Globus pallidus (tissue), 1 donor: Measurements from ENCODE around the gene MLST8.
A peak's percentile ranks its signal among the peaks of the same experiment; 100 is the strongest.
"Not testable (repeated sequence)": the region's sequence is repeated elsewhere in the genome, so short reads cannot be mapped to it uniquely, and the experiment has no call there.

Experiments
- DNase-seq: peaks from one replicate; pipeline ENCODE4 v3.0.0-alpha.2; 2015; ENCODE audit warnings: low spot score

MLST8 gene

GRCh38 chr16:2190659-2191445 is 14.4 kb upstream of the MLST8 start:
- DNase-seq, result peak; percentile 41

DNA sequence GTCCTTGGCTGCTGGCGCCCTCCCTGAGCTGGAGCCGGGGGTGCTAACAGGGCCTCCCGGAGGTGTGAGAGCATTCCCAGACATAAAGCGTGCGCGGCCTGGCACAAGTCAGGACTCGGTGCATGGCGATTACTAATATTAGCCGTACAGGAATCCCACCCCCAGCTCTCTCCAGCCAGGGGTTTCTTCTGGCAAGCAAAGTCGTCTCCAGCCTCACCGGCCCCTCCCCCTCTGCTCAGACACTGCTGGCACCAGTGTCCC is 13.9 kb upstream of the MLST8 start:
- no peak for DNase-seq

DNA sequence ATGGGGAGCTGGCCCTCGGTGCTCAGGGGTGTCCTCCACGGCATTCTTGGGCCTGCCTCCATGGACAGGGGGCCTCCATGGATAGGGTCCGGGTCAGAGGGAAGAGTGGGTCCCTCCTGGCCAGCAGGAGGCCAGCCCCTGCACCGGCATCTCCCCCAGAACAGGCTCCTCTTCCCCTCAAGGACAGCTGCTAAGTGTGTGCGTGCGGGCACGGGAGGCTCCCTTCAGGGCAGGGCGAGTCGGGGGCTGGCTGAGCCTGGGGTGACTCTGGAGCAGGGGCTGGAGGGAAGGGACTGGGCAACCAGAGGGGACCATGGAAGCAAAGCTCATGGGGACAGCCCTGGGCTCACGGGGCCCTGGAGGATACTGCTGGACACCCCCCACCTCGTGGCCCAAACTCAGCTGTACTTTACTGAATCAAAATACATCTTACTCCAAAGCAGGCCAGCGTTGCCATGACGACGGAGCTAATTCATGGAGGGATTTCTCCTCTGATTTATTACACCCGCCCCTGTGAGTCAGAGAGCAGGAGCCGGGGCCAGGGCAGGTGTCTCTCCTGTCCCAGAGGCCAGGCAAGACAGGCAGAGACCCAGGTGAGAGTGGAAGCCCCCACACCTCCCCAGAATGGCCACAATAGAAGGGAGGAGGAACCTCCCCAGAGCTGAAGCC is 11.0 kb upstream of the MLST8 start:
- DNase-seq, result no peak

- DNase-seq, result no peak
These were observed 10.4 kb upstream of the MLST8 start for GRCh38 chr16:2194852-2195321.

DNA sequence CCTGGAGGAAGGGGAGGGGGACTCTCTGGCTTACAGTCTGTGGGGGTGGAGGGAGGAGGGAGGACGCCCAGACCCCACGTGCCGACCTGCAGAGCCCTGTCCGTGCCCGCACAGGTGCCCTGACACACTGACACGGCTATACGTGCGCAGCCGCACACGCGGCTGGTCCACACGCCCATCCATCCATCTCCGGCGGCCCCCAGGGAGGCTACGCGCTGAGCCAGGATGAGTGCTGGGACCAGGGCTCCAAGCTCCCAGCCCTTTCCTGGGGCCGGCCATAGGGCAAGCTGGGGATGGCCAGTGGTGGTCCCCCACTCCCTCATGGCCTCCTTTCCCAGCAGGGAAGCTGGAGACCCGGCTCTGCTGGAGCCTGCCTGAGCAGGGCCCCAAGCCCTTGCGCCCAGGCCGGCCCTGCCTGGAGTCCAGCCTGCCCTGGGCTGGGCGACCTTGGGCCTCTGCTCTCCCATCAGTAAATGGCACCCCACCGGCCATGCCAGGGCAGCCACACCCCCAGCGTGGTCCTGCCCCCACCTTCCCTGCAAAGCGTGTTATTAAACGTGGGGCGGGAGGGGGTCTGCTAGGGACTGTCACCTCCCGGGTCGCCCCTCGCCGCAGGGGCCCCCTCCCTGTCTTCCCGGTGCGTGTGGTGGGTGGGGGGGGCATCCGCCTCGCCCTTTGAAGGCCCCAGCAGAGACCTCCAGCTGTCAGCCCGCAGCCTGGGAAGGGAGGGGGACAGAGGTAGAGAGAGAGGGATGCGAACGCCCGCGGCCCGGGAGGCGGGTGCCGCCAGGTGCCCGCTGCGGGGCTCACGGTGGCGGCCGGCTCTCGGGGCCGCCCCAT is 9.7 kb upstream of the MLST8 start:
- DNase-seq, result no peak

DNA sequence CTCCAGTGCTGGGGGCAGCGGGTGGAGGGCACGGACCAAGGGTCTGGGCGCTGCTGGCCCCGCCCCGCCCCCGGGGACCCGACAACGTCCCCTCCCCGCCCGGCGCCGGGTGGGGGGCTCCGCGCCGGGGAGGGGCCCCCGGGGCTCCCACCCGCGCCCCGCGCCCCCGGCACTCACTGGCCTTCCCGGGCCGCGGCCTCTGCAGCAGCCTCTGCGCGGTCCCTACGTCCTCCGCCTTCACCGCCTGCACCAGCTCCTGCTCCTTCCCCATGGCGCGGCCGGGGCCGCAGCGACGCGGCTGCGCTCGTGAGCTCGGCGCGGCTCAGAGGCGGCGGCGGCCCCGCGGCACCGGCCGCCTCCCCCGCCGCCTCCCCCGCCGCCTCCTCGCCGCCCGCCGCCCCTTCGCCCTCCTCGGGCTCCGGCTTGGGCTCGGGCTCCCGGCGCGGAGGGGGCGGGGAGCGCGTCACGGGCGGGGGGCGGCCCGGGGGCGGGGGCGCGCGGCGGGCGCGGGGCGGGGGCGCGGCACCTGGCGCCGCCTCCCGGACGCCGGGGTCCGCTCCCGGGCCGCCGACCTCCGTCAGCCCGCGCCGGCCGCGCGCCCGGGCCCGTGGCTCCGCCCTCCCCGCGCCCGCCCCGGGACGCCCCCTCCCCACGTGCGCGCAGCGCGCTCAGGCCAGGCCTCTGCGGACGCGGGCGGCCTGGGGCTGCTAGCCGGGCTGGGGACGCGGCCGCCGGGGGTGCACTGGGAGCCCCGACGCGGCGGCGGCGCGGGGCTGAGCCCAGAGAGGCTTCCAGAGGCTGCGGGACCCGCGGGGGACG is 8.9 kb upstream of the MLST8 start, which contains the start of gene CASKIN1:
TSS of gene CASKIN1 (minus strand) at position 444 of the 819 bp plus-strand sequence. CDS start at position 271, 173 bp downstream.
- DNase-seq, result no peak

GRCh38 chr16:2196981-2197511 is 8.2 kb upstream of the MLST8 start:
- DNase-seq, result no peak

DNA sequence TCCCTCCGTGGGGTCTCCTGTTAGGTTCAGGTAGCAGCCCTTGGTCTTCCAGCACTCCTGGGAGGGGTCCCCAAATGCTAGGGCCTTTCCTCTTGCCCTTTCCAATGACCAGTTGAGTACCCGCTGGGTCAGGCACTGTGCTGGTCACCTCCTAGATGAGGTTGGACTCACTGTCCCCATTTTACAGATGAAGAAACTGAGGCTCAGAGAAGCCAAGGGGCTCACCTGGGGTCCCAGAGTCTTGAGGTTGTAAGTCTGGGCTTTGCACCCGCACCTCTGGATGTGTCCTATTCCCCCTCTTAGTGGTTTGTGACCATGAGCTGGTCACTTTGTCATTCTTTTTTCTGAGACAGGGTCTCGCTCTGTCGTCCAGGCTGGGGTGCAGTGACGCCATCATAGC is 7.5 kb upstream of the MLST8 start:
- DNase-seq, result no peak

GRCh38 chr16:2198283-2198682 is 7.0 kb upstream of the MLST8 start:
- DNase-seq, result no peak

DNA sequence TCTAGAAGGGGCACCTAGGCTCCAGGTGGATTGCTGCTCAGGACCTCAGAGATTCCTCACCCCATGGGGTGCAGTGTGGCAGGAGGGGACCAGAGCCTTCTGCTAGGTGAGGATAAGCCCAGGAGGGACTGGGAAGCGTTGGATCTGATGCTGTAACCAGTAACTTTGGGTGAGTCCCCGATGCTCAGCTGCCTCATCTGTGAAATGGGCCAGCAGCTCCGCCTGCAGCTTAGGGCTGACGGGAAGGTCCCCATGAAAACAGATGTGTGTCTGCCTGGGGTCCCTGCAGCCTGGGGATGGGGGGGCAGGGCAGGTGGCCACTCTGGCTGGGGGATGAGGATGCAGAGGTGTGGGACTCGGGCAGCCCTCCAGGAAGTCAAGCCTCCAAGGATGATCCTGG is 6.2 kb upstream of the MLST8 start:
- no peak for DNase-seq

DNA sequence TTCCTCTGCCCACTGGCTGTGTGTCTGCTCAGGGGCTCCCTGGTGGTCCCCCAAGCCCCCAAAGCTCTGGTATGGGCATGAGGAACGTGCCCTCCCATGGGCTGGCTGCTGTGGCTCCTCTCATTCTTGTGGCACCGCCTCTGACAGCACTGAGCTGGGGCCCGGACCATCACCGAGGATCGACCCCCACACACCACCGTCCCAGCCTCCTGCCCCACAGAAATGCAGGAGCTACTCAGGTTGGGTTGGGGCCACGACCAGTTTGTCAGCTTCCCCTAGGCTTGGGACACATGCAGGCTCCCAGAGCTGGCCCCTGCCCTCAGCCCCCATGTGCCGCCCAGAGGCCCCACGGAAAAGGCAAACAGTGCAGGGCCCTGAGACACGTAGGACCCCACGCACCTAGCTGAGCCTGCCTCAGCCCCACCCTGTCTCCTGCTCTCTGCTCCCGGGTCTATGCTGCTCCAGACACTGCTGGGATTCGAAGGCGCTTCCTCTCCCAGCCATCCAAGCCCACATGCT is 5.6 kb upstream of the MLST8 start:
- DNase-seq, result no peak

GRCh38 chr16:2200313-2200712 is 4.9 kb upstream of the MLST8 start:
- DNase-seq, result no peak

- DNase-seq, result not testable (repeated sequence)
These were observed 2.0 kb upstream of the MLST8 start for GRCh38 chr16:2203119-2203688.

DNA sequence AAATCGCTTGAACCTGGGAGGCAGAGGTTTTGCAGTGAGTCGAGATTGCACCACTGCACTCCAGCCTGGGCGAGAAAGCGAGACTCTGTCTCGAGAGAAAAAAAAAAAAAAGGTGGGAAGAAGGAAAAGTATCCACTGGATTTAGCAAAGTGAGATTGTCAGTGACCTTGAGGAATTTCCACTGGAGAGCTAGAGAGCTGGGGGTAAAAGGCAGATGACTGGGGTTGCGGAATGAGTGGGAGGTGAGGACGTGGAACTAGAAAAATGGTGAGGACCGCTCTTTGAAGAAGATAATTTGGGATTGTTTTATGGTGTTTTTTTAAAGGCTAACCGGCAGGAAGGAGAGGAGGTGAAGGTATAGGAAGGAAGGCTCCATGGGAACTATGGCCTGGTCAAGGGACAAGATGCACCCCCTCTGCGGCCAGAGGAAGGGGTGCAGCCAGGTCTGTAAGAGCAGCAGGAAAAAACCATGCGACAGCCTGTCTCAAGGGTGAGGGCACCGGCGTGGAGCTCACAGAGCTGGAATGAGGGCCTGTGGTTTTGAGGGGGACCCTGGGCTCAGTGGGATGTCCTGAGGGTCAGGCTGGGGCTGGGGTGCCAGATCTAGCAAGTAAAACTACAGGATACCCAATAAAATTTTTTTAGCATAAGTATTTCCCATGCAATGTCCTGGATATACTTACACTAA is 694 bp upstream of the MLST8 start:
- DNase-seq, result no peak

DNA sequence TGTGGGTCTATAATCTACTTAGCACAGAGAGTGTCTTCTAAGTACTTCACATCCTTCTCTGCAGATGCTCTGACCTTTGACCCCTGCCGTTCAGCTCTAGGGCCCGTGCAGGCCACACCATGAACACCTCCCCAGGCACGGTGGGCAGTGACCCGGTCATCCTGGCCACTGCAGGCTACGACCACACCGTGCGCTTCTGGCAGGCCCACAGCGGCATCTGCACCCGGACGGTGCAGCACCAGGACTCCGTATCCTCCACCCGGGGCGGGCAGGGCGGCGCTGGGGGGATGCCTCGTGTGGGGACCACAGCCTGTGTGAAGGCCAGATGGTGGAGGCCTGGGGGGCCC is 686 bp downstream of the MLST8 start:
- no peak for DNase-seq

DNA sequence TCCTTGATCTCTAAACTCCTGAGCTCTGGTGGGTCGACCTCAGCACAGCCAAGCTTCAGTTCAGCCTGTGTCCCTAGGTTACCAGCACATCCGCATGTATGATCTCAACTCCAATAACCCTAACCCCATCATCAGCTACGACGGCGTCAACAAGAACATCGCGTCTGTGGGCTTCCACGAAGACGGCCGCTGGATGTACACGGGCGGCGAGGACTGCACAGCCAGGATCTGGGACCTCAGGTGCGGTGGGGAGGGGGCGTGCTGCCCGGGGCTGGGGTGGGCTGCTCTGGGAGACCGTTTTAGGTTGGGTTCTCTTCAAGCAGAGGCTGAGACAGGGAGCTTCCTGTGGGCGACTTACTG is 1.1 kb downstream of the MLST8 start:
- no peak for DNase-seq

GRCh38 chr16:2206780-2207433 is 1.7 kb downstream of the MLST8 start:
- DNase-seq, result no peak

DNA sequence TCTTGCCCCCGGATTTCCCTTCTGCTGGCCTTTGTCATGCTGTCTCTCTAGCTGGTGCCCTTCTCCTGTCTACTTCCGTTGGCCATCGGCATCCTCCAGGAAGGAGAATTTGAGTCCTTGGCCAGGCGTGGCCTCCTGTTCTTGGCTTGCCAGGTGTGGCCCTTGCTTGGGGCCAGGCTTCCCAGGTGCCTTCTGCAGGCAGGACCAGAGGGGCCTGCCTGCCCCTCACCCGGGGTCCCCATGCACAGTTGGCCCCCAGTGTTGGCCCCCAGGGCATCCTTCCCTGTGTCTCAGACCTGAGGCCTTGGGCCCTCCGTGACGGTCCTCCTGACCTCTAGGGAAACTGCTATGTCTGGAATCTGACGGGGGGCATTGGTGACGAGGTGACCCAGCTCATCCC is 2.6 kb downstream of the MLST8 start:
- DNase-seq, result no peak

- DNase-seq, result no peak
These were observed 3.1 kb downstream of the MLST8 start for GRCh38 chr16:2208308-2208707.

DNA sequence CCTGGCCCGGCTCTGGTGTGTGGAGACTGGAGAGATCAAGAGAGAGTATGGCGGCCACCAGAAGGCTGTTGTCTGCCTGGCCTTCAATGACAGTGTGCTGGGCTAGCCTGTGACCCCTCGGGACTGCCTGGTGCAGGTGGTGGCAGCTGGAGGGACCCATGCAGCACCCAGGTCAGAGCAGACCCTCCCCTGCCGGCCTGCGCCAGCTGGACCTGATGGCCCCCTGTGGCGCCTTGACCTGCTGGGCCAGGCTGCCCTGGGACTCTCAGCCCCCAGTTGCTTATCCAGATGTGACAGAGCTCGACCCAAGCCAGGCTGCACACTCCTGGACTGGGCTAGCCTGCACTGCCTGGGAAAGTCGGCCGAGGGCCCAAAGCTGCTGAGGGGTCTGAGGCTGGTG is 3.5 kb downstream of the MLST8 start:
- DNase-seq, result no peak
